GM21619 (cell line): ENCODE results near the gene ERI3.

Experiments used
- ATAC-seq: cut with Tn5 transposase; IDR thresholded peaks from one replicate; pipeline ENCODE4 v1.9.1; 2021; ENCODE audit not compliant: unreplicated experiment

Gene ERI3

DNA sequence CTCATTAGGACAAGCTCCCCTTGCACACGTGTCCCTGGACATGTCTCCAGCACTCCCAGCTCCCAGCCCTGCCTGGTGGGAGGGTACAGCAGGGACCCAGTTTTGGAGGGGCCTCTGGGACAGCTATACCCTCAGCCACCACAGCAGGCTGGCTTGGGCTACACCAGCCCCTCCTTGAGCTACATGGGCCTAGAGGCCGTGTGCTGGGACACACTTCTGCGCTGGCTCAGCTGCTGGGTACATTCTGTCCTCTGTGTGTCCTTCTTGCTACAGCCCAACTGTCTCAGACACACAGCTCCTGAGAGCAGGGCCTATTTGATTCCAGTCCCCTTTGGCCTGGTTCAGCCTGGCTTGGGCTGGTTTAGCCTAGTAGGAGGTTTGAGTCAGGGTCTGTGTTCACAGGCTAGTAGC lies 115.1 kb downstream of the ERI3 start:
- no peak for ATAC-seq

DNA sequence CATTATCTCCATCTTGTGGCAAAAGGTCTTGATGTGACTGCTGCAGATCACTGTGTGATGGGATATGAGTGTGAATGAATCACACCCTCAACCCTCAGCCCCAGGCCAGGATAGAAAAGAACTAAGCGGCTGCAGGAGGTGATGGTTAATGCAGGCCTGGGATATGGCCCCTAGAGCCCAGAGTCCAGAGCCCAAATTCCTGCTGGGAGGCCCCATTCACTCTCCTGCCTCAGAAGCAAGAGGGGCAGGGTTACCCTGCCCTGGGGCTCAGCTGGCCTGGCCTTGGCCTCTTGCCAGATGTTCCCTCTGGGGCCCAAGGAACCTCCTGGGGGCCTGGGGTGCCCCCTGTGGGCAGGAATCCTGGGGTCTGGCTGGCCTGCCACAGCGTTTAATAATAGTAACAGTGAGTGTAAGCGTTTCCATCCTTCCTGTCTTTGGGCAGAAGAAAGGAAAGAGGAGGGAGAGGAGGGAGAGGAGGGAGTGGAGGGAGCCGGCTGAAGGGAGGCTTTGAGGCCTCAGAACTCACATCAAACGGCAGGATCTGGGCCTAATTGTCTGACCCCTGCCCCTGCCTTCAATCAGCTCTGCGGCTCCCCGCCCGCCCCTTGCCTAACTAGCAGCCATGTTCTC lies 115.6 kb downstream of the ERI3 start:
- ATAC-seq, result no peak

DNA sequence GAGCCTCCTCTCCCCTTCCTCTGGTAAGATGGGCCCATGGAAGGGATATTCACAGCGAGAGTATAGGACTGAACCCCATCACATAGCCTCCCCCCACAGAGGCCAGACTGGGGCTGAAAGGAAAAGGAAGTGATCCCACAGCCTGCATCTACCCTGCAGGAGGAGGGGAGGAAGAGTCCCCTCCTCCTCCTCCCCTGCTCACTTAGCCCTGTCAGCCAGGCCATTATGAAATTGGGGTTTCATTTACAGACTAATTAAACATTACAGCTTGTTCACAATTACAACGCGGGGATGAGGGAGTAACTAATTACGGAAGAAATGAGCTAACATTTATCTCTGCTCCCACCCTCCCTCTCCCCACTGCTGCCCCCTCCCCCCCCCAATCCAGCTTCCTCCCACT lies 116.4 kb downstream of the ERI3 start:
- ATAC-seq, result no peak

DNA sequence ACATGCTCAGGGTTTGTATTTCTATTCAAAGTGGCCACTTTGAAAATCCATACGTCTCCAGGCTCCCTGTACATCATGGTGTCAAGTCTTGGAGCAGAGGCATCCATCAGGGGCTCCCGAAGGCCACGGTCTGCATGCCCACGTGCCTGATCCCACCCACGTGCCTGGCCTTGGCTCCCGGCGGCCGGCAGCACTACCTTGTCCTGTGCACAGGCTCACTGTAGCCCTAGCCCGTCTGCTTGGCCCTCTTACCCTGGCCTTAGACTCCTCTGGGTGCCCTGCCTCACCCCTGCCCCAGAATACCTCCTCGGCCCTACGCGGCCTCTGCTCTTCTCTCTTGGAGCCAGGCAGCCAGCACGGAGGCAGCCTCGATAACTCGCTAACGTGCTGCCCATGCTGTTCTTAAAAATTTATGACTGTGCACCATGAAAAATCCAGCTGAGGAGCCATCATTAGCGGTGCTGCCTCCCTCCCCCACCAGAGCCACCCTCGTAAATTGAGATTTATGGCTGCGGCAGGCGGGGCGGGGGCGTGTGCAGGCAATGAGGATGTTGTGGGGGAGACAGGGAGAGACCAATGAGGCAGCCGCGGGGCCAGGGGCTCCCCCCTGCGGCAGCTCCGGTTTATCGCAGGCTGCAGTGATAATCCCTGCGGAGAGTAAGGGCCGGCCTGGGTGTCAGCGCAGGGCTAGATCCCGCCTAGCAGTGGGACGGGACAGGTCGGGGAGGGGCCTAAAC lies 117.2 kb downstream of the ERI3 start:
- ATAC-seq, result no peak

DNA sequence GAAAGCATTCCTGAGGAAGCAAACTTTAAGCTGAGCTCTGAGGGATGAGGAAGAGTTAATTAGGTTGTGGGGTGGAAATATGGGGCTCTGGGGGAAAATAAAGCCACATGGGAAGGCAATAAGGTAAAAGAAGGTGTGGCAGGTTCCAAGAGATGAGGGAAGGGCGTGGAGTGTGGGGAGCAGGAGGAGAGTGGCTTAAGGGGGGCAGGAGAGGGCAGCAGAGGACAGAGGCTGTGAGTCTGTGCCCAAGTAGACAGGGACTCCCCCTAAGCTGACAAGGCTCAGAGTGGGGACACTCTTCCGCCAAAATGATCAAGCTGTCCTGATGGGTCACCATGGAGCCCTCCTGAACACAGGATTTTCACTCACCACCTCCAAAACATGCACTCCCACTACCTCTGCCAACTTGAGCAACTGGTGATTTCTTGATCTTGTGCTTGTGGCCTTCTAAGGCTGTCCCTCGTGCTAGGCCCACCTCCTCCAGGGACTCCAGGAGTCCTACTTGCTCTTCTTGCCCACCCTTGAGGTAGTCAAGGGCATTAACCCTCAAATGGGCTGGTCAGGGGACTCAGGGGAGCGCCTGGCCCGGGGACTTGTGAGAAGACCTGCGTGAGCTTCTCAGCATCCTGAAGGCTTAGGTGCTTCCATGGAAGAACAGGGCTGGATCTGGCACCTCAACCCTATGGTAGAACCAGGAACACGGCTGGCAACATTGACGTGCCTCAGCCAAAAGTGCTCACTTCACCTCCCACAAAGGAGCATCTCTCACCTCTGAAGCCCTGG lies 118.4 kb downstream of the ERI3 start:
- no peak for ATAC-seq

DNA sequence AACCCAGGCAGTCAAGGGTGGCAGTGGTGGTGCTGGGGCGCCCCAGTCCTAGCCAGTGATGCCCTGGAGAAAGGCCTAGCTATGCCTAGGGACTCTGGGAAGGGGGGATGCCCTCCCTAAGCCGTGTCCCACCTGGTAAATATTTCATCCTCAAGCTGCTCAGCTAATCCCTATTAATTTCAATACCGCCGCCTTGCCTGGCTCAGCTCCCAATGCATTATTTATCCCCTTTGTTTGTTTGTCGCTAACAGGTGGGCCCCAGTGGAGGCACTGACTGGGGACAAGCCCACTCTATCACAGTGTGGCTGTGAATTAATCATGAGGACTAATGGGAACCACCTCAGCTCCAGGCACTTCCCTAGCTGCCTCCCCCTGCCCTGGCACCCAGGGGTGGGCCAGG lies 119.2 kb downstream of the ERI3 start:
- no peak for ATAC-seq

DNA sequence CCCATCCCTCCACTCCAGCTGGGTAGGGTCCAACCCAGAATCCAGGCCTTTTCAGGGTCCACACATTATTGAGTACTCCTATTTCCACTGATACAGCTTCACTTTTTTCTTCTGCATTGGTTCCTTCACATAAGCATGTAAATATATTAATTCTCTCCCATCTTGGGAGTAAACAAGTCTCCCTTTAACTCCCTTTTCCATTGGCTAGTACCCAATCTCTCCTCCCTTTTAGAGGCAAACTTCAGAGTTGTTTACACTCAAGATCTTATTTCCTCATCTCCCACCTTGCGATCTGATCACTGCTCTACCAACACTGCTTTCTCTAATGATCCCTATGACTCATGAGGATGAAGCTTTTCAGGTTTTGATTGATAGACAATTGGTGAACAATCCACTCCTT lies 121.5 kb downstream of the ERI3 start:
- ATAC-seq, result no peak

DNA sequence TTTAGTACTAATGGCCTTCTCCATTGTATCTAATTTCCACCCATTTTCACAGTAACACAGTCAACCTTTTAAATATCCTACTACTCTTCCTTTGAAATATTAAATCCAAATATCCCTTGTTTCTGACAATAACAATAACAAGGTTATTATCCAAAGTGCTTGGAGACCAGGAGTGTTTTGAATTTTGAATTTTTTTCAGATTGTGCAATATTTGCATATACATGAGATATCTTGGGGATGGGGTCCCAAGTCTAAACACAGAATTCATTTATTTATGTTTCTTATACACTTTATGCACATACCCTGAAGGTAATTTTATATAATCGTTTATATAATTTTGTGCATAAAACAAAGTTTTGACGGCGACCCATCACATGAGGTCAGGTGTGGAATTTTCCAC lies 124.3 kb downstream of the ERI3 start:
- no peak for ATAC-seq

DNA sequence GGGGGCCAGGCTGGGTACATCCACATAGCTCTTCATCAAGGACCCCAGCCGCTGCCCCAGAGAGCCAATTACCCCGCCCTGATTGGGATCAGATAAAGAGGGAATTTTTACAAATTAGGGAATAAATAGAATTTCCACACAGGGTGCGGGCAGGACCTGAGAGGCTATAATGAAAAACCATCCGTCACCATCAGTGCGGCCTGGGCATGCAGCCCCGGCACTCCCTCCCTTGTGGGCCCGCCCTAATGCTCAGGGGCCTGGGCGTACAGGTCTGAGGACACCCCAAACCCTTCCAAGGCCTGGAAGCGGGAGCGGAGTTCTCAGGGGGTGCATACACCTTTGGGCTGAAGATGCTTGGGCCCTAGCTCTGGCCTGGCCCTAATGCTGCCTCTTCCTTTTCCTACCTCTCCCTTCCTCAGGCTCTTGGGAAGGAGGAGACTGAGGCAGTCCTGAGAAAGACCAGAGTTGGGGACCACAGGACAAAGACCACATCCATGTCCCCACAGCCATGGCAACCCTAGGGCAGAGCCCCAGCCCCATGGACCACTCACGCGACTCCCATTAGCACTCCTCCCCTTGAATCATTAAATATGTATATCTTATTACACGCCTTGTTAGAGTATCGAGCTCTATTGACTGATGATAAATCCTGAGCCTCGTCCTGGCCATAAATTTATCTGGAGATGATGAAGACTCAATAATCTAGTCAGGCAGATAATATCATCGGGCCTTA lies 125.5 kb downstream of the ERI3 start:
- ATAC-seq, result no peak

DNA sequence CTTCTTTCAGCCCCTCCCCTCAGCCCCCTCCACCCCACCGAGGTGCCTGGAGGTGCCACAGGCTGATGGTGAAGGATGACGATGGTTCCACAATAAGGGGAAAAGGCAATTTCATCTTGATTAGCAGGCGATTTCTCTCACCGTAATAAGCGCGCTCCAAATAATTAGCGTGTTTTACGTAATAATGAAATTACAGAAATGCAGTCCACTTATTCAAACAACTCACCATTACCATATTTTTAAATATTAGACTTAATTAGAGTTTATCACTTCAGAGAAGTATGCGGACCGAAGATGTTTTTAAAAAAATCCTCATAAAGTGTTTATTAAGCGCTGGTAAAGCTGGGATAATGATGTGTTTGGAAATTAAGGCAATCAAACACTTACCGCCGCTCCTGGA lies 126.8 kb downstream of the ERI3 start:
- ATAC-seq, result no peak

DNA sequence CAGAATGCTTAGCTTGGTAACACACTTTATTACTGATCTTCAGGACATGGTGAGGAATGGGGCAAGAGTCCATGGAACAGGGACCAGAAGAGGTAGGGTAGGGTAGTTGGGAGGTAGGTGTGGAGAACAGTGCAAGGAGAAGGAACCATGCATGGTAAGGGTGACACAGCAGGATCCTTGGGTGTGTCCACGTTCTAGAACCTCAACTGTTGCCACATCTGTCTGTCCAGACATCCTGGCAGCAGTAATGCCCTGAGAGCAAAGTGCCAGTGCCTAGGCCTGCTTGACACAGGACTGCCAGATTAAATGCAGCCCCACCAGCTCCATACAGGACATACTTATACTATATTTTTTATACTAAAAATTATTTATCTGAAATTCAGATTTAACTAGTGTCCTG lies 127.8 kb downstream of the ERI3 start:
- no peak for ATAC-seq

DNA sequence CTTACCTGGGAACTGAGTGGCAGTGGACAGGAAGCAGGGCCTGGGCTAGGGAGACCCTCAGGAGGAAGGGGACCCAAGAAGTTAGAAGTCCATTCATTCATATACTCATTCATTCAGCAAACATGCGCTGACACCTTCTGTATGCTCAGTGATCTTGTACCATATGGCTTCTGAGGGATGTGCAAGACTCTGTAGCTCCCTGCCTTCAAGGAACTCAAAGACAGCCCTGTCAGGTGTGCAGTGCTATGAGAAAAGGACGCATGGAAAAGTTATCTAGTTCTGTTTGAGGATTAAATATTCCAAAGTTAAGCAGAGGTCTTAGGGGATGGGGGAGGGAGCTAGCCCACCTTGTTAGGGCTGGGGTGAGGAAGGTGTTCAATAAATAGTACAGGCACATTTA lies 129.3 kb downstream of the ERI3 start:
- ATAC-seq, result no peak

DNA sequence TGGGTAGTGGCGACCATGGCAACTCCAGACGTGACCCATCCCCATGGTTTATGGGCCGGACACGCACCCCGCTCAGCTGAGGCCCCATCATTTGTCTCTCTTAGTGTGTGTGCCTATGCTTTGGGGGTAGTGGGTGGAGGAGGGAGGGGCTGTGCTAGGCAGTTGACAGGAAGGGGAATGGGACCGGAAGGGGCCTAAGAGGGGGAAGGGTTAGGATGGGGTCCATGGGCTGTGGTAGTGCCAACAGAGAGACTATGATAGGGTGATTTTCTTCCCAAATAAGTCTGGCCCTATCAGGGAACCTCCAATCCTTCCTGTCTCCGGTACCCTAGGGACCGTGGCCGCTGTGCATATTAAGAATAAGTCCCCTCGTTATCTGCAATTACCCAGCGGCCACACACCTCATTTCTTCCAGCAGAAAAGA lies 131.9 kb downstream of the ERI3 start:
- no peak for ATAC-seq

DNA sequence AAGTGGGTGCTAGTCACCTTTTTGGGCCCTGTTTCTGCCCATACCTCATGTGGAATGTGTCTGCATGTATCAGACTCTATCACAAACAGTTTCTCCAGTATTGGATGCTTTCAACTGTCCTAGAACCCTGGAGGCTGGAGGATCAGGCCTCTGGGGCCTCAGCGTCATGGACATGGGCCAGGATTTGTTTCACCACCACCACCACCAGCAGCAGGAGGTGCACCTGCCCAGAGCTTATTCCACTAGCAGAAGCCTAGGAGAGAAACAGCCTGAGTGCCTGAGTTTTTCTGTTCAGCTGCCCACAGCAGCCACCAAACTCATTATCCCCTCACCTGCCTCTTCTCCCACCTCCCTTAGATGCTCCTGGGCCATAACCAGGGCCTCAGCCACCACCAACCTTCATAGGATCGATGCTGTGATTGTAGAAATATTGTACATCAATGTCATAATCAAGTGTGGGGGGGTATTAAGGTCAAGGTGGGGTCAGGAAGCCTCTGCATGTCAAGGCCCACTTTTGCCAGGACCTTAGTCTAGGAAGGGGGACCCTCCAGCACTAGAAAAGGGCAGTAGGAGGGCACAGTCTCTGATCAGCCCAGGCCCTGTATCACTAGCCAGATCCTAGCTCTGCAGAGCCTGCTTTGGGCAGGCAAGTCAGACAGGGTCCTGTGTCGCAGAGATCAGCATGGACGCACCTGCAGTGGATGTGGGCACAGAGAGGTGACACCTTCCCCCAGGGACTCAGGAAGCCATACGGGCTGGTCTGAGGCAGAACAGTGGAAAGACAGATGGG lies 132.5 kb downstream of the ERI3 start:
- no peak for ATAC-seq

DNA sequence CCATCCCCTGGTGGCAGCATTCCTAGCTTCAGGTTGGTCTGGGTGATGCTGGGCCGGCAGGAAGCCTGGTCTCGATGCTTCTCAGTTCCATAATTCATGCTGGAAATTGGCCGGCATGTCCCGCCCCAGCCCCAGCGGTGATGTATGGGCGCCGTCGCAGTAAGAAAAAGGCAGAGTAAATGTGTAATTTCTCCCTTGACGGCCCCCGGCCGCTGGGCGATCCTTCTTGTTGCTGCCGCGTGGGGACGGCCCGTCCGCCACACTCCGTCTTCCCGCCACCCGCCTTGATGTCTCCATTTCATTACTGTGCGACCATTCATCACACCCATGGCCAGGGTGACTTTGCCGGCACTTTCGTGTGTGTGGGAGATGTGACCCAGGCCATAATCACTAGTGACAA lies 133.3 kb downstream of the ERI3 start:
- no peak for ATAC-seq

DNA sequence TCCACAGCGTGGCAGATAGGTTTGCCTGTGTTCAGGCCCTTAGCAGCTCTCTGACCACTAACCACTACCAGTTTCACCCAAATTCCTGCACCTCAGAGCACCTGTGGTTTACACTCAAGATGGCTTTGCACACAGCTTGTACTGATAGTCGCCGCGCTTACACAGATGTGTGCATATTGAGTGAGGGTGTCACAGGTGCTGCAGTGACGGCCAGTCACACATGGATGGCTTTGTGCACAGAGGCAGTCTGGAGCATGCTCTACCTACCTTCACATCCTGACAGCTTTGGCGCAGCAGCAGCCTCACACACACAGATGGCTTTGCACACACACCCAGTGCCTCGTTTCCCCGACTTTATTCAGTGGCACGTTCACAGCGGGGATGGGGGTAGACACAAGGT lies 134.3 kb downstream of the ERI3 start:
- ATAC-seq, result no peak

DNA sequence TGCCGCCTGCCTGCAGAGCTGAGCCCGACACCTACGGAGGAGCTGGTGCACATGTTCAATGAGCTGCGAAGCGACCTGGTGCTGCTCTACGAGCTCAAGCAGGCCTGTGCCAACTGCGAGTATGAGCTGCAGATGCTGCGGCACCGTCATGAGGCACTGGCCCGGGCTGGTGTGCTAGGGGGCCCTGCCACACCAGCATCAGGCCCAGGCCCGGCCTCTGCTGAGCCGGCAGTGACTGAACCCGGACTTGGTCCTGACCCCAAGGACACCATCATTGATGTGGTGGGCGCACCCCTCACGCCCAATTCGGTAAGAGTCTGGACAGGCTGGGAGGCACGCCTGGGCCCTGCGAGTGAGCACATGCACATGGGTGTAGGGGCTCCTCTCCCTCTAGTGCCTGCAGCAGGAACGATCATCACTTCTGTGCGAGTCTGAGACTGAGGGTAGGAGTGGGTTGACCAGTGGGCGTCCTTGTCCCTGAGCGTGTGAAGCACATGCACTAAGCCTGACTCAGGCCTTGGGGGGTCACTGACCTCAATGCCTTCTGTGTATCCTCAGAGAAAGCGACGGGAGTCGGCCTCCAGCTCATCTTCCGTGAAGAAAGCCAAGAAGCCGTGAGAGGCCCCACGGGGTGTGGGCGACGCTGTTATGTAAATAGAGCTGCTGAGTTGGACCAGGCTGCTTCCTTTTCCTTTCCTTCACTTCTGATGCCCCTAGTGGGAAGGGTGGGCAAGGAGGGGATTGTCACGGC lies 134.9 kb downstream of the ERI3 start:
- ATAC-seq, result no peak

DNA sequence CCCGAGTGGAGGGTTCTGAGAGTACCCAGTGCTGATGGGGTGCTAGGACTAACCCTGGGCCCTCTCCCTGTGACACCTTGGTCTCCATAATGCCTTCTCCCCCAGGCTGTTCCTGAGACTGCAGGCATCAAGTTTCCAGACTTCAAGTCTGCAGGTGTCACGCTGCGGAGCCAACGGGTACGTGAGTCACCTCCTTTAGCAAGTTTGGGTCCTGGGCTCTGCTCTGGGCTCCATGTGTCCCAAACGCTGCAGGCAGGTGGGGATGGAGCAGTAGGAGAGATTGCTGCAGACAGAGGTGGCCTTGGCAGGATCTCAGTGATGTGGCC lies 135.8 kb downstream of the ERI3 start:
- no peak for ATAC-seq

DNA sequence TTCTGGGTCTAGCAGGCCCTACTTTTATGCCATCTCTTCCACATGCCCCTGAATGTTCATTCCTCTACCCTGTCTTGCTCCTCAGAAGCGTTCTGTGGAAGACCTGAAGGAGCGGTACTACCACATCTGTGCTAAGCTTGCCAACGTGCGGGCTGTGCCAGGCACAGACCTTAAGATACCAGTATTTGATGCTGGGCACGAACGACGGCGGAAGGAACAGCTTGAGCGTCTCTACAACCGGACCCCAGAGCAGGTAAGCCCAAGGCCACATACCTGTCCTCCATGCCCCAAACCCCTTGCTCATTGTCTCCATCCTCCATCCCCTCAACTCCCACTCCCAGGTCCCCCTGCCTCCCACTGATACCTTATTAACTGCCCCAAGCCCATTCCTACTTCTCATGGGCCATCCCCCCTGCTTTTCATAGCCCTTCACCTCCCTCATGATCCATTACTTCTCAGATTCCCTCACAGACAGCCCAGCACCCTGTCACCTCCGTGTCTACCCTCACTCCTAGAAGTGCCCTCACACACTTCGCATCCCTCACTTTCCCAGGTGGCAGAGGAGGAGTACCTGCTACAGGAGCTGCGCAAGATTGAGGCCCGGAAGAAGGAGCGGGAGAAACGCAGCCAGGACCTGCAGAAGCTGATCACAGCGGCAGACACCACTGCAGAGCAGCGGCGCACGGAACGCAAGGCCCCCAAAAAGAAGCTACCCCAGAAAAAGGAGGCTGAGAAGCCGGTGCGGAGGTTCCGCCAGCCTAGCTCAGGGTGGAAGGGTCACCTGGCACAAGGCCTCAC lies 136.4 kb downstream of the ERI3 start:
- no peak for ATAC-seq
